Stimulated activated CD4-positive, alpha-beta T cell treated with anti-CD3 and anti-CD28 coated beads, Interleukin-1b, Interleukin-23, amount 100 ng/mL, for 48 hours (primary cell): ENCODE results near the gene FGFR2.

ENCODE experiments used
- DNase-seq: peaks from one replicate; pipeline ENCODE4 v3.0.0-alpha.2; 2020

The FGFR2 gene

GRCh38 chr10:121598263-121599249 lies at the start of gene FGFR2:
Gene FGFR2 (minus strand): TSS chr10:121598444. CDS start chr10:121593817, 4,627 bp downstream.
- peak; percentile 6 for DNase-seq

GRCh38 chr10:121647401-121647800 lies 49.2 kb upstream of the FGFR2 start:
- no peak for DNase-seq

- no peak for DNase-seq
Measured at GRCh38 chr10:121645696-121646095, 47.5 kb upstream of the FGFR2 start.

- DNase-seq: no peak
Measured at GRCh38 chr10:121644501-121644900, 46.3 kb upstream of the FGFR2 start.

GRCh38 chr10:121640266-121640665 lies 42.0 kb upstream of the FGFR2 start:
- no peak for DNase-seq

- no peak for DNase-seq
Measured at GRCh38 chr10:121639416-121639815, 41.2 kb upstream of the FGFR2 start.

- DNase-seq: no peak
Measured at GRCh38 chr10:121637437-121637836, 39.2 kb upstream of the FGFR2 start.

- DNase-seq: no peak
Measured at GRCh38 chr10:121633056-121633455, 34.8 kb upstream of the FGFR2 start.

- DNase-seq: no peak
Measured at GRCh38 chr10:121631365-121632029, 33.3 kb upstream of the FGFR2 start.

- DNase-seq: no peak
Measured at GRCh38 chr10:121628859-121629258, 30.6 kb upstream of the FGFR2 start.

GRCh38 chr10:121627876-121628581 lies 29.8 kb upstream of the FGFR2 start:
- DNase-seq: no peak

- no peak for DNase-seq
Measured at GRCh38 chr10:121624836-121625486, 26.7 kb upstream of the FGFR2 start.

- DNase-seq: no peak
Measured at GRCh38 chr10:121618906-121619305, 20.7 kb upstream of the FGFR2 start.

- no peak for DNase-seq
Measured at GRCh38 chr10:121617176-121617575, 18.9 kb upstream of the FGFR2 start.

GRCh38 chr10:121616291-121616690 lies 18.0 kb upstream of the FGFR2 start:
- DNase-seq: no peak

- no peak for DNase-seq
Measured at GRCh38 chr10:121615836-121616235, 17.6 kb upstream of the FGFR2 start.

- no peak for DNase-seq
Measured at GRCh38 chr10:121615435-121615793, 17.2 kb upstream of the FGFR2 start.

GRCh38 chr10:121614613-121615434 lies 16.6 kb upstream of the FGFR2 start:
- DNase-seq: no peak

- DNase-seq: no peak
Measured at GRCh38 chr10:121613456-121613855, 15.2 kb upstream of the FGFR2 start.

- no peak for DNase-seq
Measured at GRCh38 chr10:121611393-121612159, 13.3 kb upstream of the FGFR2 start.

GRCh38 chr10:121610798-121611323 lies 12.6 kb upstream of the FGFR2 start:
- no peak for DNase-seq
